Measurements from ENCODE around the gene TNS3. TPM values are rescaled to one million over a fixed set of nuclear protein-coding genes. Genes with fewer than 3 reads are reported as not detected.

The TNS3 gene
- total RNA-seq, 1 donor from 2014 or later: 174 TPM

GRCh38 chr7:47314728-47315607, 266.9 kb downstream of the TNS3 start:
- Histone ChIP-seq H3K36me3 (peaks cover 18% of the 10 kb centered on the region), H3K27me3 (ENCODE audit: low read depth) (no peaks in the 10 kb centered on the region), H3K4me1 (peaks cover 15% of the 10 kb centered on the region), H3K27ac (peak overlapping the region; percentile 12), H3K9me3 (no peaks in the 10 kb centered on the region), H3K4me3 (no peak overlapping the region)
- TF ChIP-seq, protein P1, sequence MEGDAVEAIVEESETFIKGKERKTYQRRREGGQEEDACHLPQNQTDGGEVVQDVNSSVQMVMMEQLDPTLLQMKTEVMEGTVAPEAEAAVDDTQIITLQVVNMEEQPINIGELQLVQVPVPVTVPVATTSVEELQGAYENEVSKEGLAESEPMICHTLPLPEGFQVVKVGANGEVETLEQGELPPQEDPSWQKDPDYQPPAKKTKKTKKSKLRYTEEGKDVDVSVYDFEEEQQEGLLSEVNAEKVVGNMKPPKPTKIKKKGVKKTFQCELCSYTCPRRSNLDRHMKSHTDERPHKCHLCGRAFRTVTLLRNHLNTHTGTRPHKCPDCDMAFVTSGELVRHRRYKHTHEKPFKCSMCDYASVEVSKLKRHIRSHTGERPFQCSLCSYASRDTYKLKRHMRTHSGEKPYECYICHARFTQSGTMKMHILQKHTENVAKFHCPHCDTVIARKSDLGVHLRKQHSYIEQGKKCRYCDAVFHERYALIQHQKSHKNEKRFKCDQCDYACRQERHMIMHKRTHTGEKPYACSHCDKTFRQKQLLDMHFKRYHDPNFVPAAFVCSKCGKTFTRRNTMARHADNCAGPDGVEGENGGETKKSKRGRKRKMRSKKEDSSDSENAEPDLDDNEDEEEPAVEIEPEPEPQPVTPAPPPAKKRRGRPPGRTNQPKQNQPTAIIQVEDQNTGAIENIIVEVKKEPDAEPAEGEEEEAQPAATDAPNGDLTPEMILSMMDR (IDR thresholded peaks at IDR 0.05): no peak
- ATAC-seq (peak; percentile 31 to 49), DNase-seq (no peak)
- intact Hi-C loops (cut with DNase I): no loop called here

GRCh38 chr7:47314248-47314647, 267.7 kb downstream of the TNS3 start:
- no peak overlapping the region for H3K4me3 ChIP-seq
- TF ChIP-seq, protein P1 (IDR thresholded peaks at IDR 0.05): no peak
- H3K27ac ChIP-seq: no peak overlapping the region
- peaks cover 15% of the 10 kb centered on the region for H3K4me1 ChIP-seq
- ATAC-seq: peak in 1 of 2 donors; percentile 11
- intact Hi-C loops (cut with DNase I): no loop called here
- DNase-seq: no peak
- H3K9me3 ChIP-seq: no peaks in the 10 kb centered on the region
- H3K27me3 ChIP-seq (ENCODE audit: low read depth): no peaks in the 10 kb centered on the region
- peaks cover 12% of the 10 kb centered on the region for H3K36me3 ChIP-seq

GRCh38 chr7:47313564-47313963, 268.3 kb downstream of the TNS3 start:
- intact Hi-C loops (cut with DNase I): no loop called here
- ATAC-seq (no peak), DNase-seq (no peak)
- peaks cover 12% of the 10 kb centered on the region for H3K36me3 ChIP-seq
- H3K4me1 ChIP-seq: peaks cover 15% of the 10 kb centered on the region
- H3K9me3 ChIP-seq: no peaks in the 10 kb centered on the region
- no peaks in the 10 kb centered on the region for H3K27me3 ChIP-seq (ENCODE audit: low read depth)
- no peak overlapping the region for H3K27ac ChIP-seq
- H3K4me3 ChIP-seq: no peak overlapping the region
- TF ChIP-seq, protein P1 (IDR thresholded peaks at IDR 0.05): no peak

DNA sequence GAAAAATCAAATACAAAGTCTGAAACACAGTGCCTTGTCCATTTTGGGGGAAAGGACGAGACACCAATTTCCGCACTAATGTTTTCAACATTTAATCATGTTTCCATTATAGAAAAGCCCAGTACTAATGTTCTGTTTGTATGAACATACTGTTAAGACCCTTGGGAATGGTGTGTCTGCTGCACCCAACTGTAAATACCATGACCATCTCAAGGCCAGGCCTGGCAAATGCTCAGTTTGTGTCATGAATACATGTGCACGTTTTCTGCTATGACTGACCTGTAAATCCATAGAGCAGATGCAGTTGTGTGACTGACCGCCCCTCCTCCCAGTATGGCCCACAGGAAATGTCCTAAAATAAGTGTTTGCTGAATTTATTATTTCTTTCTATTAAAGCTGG, 270.0 kb downstream of the TNS3 start:
- H3K9me3 ChIP-seq: no peaks in the 10 kb centered on the region
- peaks cover 15% of the 10 kb centered on the region for H3K4me1 ChIP-seq
- no peaks in the 10 kb centered on the region for H3K27me3 ChIP-seq (ENCODE audit: low read depth)
- intact Hi-C loops (cut with DNase I): no loop called here
- ATAC-seq: no peak
- TF ChIP-seq, protein P1 (IDR thresholded peaks at IDR 0.05): no peak
- H3K27ac ChIP-seq: no peak overlapping the region
- DNase-seq: no peak
- H3K36me3 ChIP-seq: peaks cover 7% of the 10 kb centered on the region
- H3K4me3 ChIP-seq: no peak overlapping the region

DNA sequence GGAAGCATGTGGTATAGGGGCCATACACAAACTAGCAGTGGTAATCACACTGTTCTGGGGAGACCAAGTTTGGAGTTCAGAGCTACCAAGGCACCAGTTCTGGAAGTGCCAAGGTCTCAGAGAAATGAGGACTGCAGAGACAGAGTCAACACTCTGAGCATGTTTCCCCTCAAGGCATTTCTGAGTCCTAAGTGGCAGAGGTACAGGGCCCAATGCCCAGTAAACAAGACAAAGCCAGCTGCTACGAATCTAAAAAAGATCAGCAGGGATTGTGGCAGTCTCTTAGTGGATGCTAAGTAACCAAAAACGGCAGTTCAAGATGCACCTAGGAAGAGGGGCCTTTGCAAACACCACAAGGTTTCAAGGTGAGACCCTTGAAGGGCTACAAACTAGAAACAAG, 271.9 kb downstream of the TNS3 start:
- Histone ChIP-seq H3K4me3 (no peak overlapping the region), H3K36me3 (peaks cover 10% of the 10 kb centered on the region), H3K4me1 (peaks cover 15% of the 10 kb centered on the region), H3K27me3 (ENCODE audit: low read depth) (no peaks in the 10 kb centered on the region), H3K9me3 (no peaks in the 10 kb centered on the region), H3K27ac (no peak overlapping the region)
- TF ChIP-seq, protein P1 (IDR thresholded peaks at IDR 0.05): no peak
- DNase-seq (no peak), ATAC-seq (no peak)
- intact Hi-C loops (cut with DNase I): no loop called here
